OCI-LY3 (cell line): ENCODE measurements around the gene CAMKK1.

Experiments used
- CTCF ChIP-seq: fragments of 200-600, 300-600 bp; sonication (generic); IDR thresholded peaks from 2 replicates; pipeline ENCODE4 v1.5.1; 2014; ENCODE audit warnings: antibody characterized with exemption, low read length, low read depth
- EZH2phosphoT487 ChIP-seq: fragments of 200-600 bp; shearing (Covaris generic); IDR thresholded peaks from 2 replicates; pipeline ENCODE4 v1.6.1; 2018; ENCODE audit warnings: antibody characterized with exemption, mixed run types, low read depth

- TF ChIP-seq CTCF (no peak), EZH2phosphoT487 (no peak)
Observed at GRCh38 chr17:3905017-3905520, 12.2 kb upstream of the CAMKK1 start.
